CD14-positive monocyte (primary cell): ENCODE data around the gene GNAL. TPM values are rescaled to one million over a fixed set of nuclear protein-coding genes. Genes with fewer than 3 reads are reported as not detected.

ENCODE experiments used
- DNase-seq, 3 donors: peaks; one replicate each; pipeline ENCODE4 v3.0.0-alpha.2; 2011 to 2022
- H2AFZ ChIP-seq: 2 replicates; pipeline ENCODE4 v1.6.0; 2012; ENCODE audit warnings: mild to moderate bottlenecking, low read depth, low read length, inconsistent platforms; ENCODE audit not compliant: insufficient read depth, poor library complexity, severe bottlenecking
- H3K27ac ChIP-seq, 2 donors: 1 replicate in 1 of 2; 2 replicates in 1 of 2; pipeline ENCODE4 v1.5.1; 2012 to 2013; ENCODE audit warnings: low read length in 2 of 2, control low read depth in 1 of 2, inconsistent platforms in 1 of 2, low read depth in 1 of 2, mild to moderate bottlenecking in 1 of 2
- H3K27me3 ChIP-seq, 2 donors: one replicate each; pipeline versions ENCODE4 v1.6.0 to v1.6.1; 2011 to 2013; ENCODE audit warnings: low read length in 2 of 2; ENCODE audit not compliant: control insufficient read depth in 2 of 2, insufficient read depth in 2 of 2
- H3K36me3 ChIP-seq, 2 donors: replicated peaks in 1 of 2; 1 replicate in 1 of 2; 2 replicates in 1 of 2; pipeline versions ENCODE4 v1.5.1 to v1.6.1; 2012 to 2013; ENCODE audit warnings: low read length in 2 of 2, control low read depth in 1 of 2, inconsistent platforms in 1 of 2, mild to moderate bottlenecking in 1 of 2; ENCODE audit not compliant: insufficient read depth in 2 of 2, control insufficient read depth in 1 of 2
- H3K4me1 ChIP-seq, 2 donors: 1 replicate in 1 of 2; 2 replicates in 1 of 2; pipeline versions ENCODE4 v1.5.1 to v1.6.1; 2012 to 2013; ENCODE audit warnings: low read length in 2 of 2, control low read depth in 1 of 2, inconsistent platforms in 1 of 2, mild to moderate bottlenecking in 1 of 2, moderate library complexity in 1 of 2; ENCODE audit not compliant: insufficient read depth in 2 of 2, control insufficient read depth in 1 of 2
- H3K4me2 ChIP-seq: replicated peaks from 2 replicates; pipeline ENCODE3; 2012; ENCODE audit warnings: low read length, moderate library complexity, mild to moderate bottlenecking; ENCODE audit not compliant: poor library complexity, severe bottlenecking; ENCODE audit errors: extremely low read depth
- H3K4me3 ChIP-seq, 3 experiments: fragments of 200-600 bp in 1 of 3; sonication (generic) in 1 of 3; replicated peaks in 1 of 3; 1 replicate in 2 of 3; 2 replicates in 1 of 3; pipeline ENCODE4 v1.5.1; 2011 to 2013; ENCODE audit warnings: low read length in 3 of 3, mild to moderate bottlenecking in 3 of 3, control low read depth in 2 of 3, low read depth in 2 of 3, inconsistent platforms in 1 of 3, moderate library complexity in 1 of 3
- H3K79me2 ChIP-seq: 2 replicates; pipeline ENCODE4 v1.6.0; 2012; ENCODE audit warnings: mild to moderate bottlenecking, control low read depth, inconsistent platforms, low read length, moderate library complexity; ENCODE audit not compliant: insufficient read depth
- H3K9ac ChIP-seq: 2 replicates; pipeline ENCODE4 v1.6.0; 2017; ENCODE audit warnings: low read length, mild to moderate bottlenecking; ENCODE audit not compliant: insufficient read depth, poor library complexity, severe bottlenecking
- H3K9me3 ChIP-seq, 2 donors: replicated peaks in 1 of 2; 1 replicate in 1 of 2; 2 replicates in 1 of 2; pipeline versions ENCODE4 v1.5.1 to v1.6.1; 2012 to 2013; ENCODE audit warnings: low read length in 2 of 2, control low read depth in 1 of 2; ENCODE audit not compliant: control insufficient read depth in 1 of 2, insufficient read depth in 1 of 2
- H4K20me1 ChIP-seq: 2 replicates; pipeline ENCODE4 v1.6.0; 2012; ENCODE audit warnings: mild to moderate bottlenecking, low read length, control low read depth, moderate library complexity; ENCODE audit not compliant: insufficient read depth
- H3K27ac Mint-ChIP-seq, 7 donors: one replicate each; pipeline ENCODE4 v1.8.0; 2020; ENCODE audit warnings: mild to moderate bottlenecking in 7 of 7, mixed read lengths in 7 of 7, moderate library complexity in 6 of 7, inconsistent platforms in 2 of 7
- H3K27me3 Mint-ChIP-seq, 3 donors: one replicate each; pipeline ENCODE4 v1.8.0; 2021 to 2022; ENCODE audit warnings: low read depth in 3 of 3, mild to moderate bottlenecking in 3 of 3, mixed read lengths in 3 of 3, moderate library complexity in 3 of 3, inconsistent platforms in 1 of 3
- H3K36me3 Mint-ChIP-seq, 2 donors: one replicate each; pipeline ENCODE4 v1.8.0; 2020; ENCODE audit warnings: mixed read lengths in 2 of 2, inconsistent platforms in 1 of 2, mild to moderate bottlenecking in 1 of 2
- H3K4me1 Mint-ChIP-seq: one replicate; pipeline ENCODE4 v1.8.0; 2020; ENCODE audit warnings: mild to moderate bottlenecking, mixed read lengths
- H3K4me3 Mint-ChIP-seq, 2 donors: one replicate each; pipeline ENCODE4 v1.8.0; 2020; ENCODE audit warnings: mild to moderate bottlenecking in 2 of 2, mixed read lengths in 2 of 2, moderate library complexity in 1 of 2
- H3K9me3 Mint-ChIP-seq, 7 donors: one replicate each; pipeline ENCODE4 v1.8.0; 2020 to 2022; ENCODE audit warnings: mixed read lengths in 7 of 7, mild to moderate bottlenecking in 6 of 7, moderate library complexity in 6 of 7, inconsistent platforms in 2 of 7
- CTCF ChIP-seq: fragments of 200-600 bp; IDR thresholded peaks from one replicate; pipeline ENCODE4 v1.8.0; 2022; ENCODE audit warnings: antibody characterized with exemption, mild to moderate bottlenecking
- WGBS: methylation state at CpG from one replicate; pipeline ENCODE4 v1.1.5; 2013; ENCODE audit warnings: missing lambda C conversion rate; ENCODE audit not compliant: insufficient coverage; 5-methylcytosine and 5-hydroxymethylcytosine counted together
- intact Hi-C, 2 donors: fragments of 100-400 bp; cut with micrococcal nuclease; formaldehyde crosslinking; loops; one replicate each; pipeline versions ENCODE4 v1.15.0 to v1.15.1; 2023
- polyA plus RNA-seq, 3 donors: library from polyadenylated mRNA; depleted of rRNA in 1 of 3; unstranded in 2 of 3; stranded (reverse) in 1 of 3; fragments of 300-500 nt in 2 of 3; fragments of >200 nt in 1 of 3; fragmentation: Illumina TruSeq in 2 of 3; gene quantifications; 1 replicate in 2 of 3; 2 replicates in 1 of 3; pipeline ENCODE4 v1.2.3, GENCODE V29; 2012 to 2021

The GNAL gene
- polyA plus RNA-seq, 3 donors: 0.01 to 0.03 TPM; not detected in 1

- peaks cover 47% of the 10 kb centered on the region for H3K4me1 Mint-ChIP-seq
- peak overlapping the region in 4 of 7 donors; percentile 1 to 83 (median 62) for H3K27ac Mint-ChIP-seq
- Histone ChIP-seq H2AFZ (no peak overlapping the region), H3K9me3 (no peaks in the 10 kb centered on the region), H4K20me1 (no peaks in the 10 kb centered on the region), H3K4me3 (no peak overlapping the region), H3K79me2 (no peaks in the 10 kb centered on the region), H3K4me1 (peaks cover 47 to 49% of the 10 kb centered on the region in 2 donors), H3K27ac (peak overlapping the region in 1 of 2 donors; percentile 49), H3K9ac (no peak overlapping the region), H3K4me2 (no peak overlapping the region), H3K36me3 (peaks cover 46 to 65% of the 10 kb centered on the region in 2 donors), H3K27me3 (no peaks in the 10 kb centered on the region)
- H3K4me3 Mint-ChIP-seq: no peak overlapping the region
- no CpG with 5 or more reads among the region's 8 CpGs for WGBS
- DNase-seq: no peak
- intact Hi-C loops: no loop called here
- H3K27me3 Mint-ChIP-seq: no peaks in the 10 kb centered on the region
- peaks cover 55 to 66% of the 10 kb centered on the region in 2 donors for H3K36me3 Mint-ChIP-seq
- H3K9me3 Mint-ChIP-seq: peaks cover 0 to 2% (median 0%) of the 10 kb centered on the region in 7 donors
- TF ChIP-seq CTCF: no peak
These were observed 198.5 kb downstream of the GNAL start for GRCh38 chr18:11887328-11888128.

- Mint-ChIP-seq H3K36me3 (peaks cover 57 to 78% of the 10 kb centered on the region in 2 donors), H3K4me1 (peaks cover 48% of the 10 kb centered on the region), H3K4me3 (no peak overlapping the region), H3K9me3 (peaks cover 0 to 2% (median 0%) of the 10 kb centered on the region in 7 donors), H3K27me3 (no peaks in the 10 kb centered on the region), H3K27ac (no peak overlapping the region)
- no peak overlapping the region for H3K4me3 ChIP-seq
- no peaks in the 10 kb centered on the region for H3K9me3 ChIP-seq
- H4K20me1 ChIP-seq: no peaks in the 10 kb centered on the region
- peaks cover 5% of the 10 kb centered on the region for H3K79me2 ChIP-seq
- H2AFZ ChIP-seq: no peak overlapping the region
- no peak overlapping the region for H3K4me2 ChIP-seq
- TF ChIP-seq CTCF: no peak
- intact Hi-C loops: no loop called here
- H3K9ac ChIP-seq: no peak overlapping the region
- DNase-seq: no peak
- WGBS: no CpG with 5 or more reads among the region's 2 CpGs
- H3K27me3 ChIP-seq: no peaks in the 10 kb centered on the region
- H3K36me3 ChIP-seq: peaks cover 46 to 65% of the 10 kb centered on the region in 2 donors
- H3K27ac ChIP-seq: no peak overlapping the region
- peaks cover 47 to 49% of the 10 kb centered on the region in 2 donors for H3K4me1 ChIP-seq
These were observed 199.7 kb downstream of the GNAL start for GRCh38 chr18:11888726-11889125.
